Gastroesophageal sphincter (tissue), 4 donors: ENCODE results near the gene PDE6D. TPM values are rescaled to one million over a fixed set of nuclear protein-coding genes. Genes with fewer than 3 reads are reported as not detected.

Source experiments
- ATAC-seq: fragments of 150-250 bp; one replicate; pipeline ENCODE4 v1.9.1; 2016; ENCODE audit warnings: mild to moderate bottlenecking, moderate library complexity
- H3K27ac ChIP-seq, 4 donors: fragments of 200-600 bp; sonication (generic) in 3 of 4; 1 replicate in 3 of 4; 2 replicates in 1 of 4; pipeline ENCODE4 v1.5.1; 2016 to 2019
- H3K27me3 ChIP-seq: fragments of 200-600 bp; sonication (generic); one replicate; pipeline ENCODE4 v1.5.1; 2019
- H3K36me3 ChIP-seq, 2 donors: fragments of 200-600 bp; sonication (generic); one replicate each; pipeline ENCODE4 v1.5.1; 2019; ENCODE audit warnings: control low read depth in 1 of 2
- H3K4me1 ChIP-seq, 3 donors: fragments of 200-600 bp; sonication (generic); 1 replicate in 2 of 3; 2 replicates in 1 of 3; pipeline ENCODE4 v1.5.1; 2016 to 2019; ENCODE audit warnings: control low read depth in 2 of 3
- H3K4me3 ChIP-seq, 2 donors: fragments of 200-600 bp; sonication (generic); one replicate each; pipeline ENCODE4 v1.5.1; 2019; ENCODE audit warnings: mild to moderate bottlenecking in 1 of 2, moderate library complexity in 1 of 2
- H3K9me3 ChIP-seq, 3 donors: fragments of 200-600 bp; sonication (generic); one replicate each; pipeline ENCODE4 v1.5.1; 2017 to 2019; ENCODE audit warnings: control low read depth in 2 of 3
- CTCF ChIP-seq, 4 experiments: fragments of 200-600 bp in 2 of 4; fragments of 450-650 bp in 2 of 4; sonication (generic) in 1 of 4; IDR thresholded peaks; one replicate each; pipeline ENCODE4 v1.5.1; 2017 to 2019; ENCODE audit warnings: antibody characterized with exemption in 4 of 4, mild to moderate bottlenecking in 2 of 4, moderate library complexity in 2 of 4
- EP300 ChIP-seq: sonication (generic); formaldehyde crosslinking; IDR thresholded peaks from one replicate; pipeline ENCODE4 v1.6.1; 2017; ENCODE audit warnings: antibody characterized with exemption, mild to moderate bottlenecking
- POLR2A ChIP-seq, 2 donors: fragments of 450-650 bp; IDR thresholded peaks; one replicate each; pipeline ENCODE4 v1.6.1; 2017; ENCODE audit warnings: antibody characterized with exemption in 2 of 2, mild to moderate bottlenecking in 2 of 2, moderate library complexity in 1 of 2
- POLR2AphosphoS5 ChIP-seq: sonication (generic); formaldehyde crosslinking; IDR thresholded peaks from one replicate; pipeline ENCODE4 v1.6.1; 2017; ENCODE audit warnings: antibody characterized with exemption
- WGBS, 2 donors: methylation state at CpG; one replicate each; pipeline ENCODE4 v1.1.5; 2018; ENCODE audit warnings: low coverage in 1 of 2; 5-methylcytosine and 5-hydroxymethylcytosine counted together
- total RNA-seq, 4 donors: library from RNA; depleted of rRNA; stranded (reverse); fragments of >200 nt; gene quantifications; one replicate each; pipeline ENCODE4 v1.1.0, GENCODE V29; 2016

The PDE6D gene
- total RNA-seq, 4 donors from 2014 or later = 24.3 to 33.7 (median 28.7) TPM

- 89 to 95% methylated on average over 3 to 8 of the region's 8 CpGs for WGBS, 2 donors
- Histone ChIP-seq H3K9me3 (peaks cover 0 to 7% (median 0%) of the 10 kb centered on the region in 3 donors), H3K36me3 (peaks cover 0 to 23% of the 10 kb centered on the region in 2 donors), H3K27me3 (no peaks in the 10 kb centered on the region), H3K4me1 (no peaks in the 10 kb centered on the region), H3K27ac (no peak overlapping the region), H3K4me3 (no peak overlapping the region)
- no peak for ATAC-seq
- TF ChIP-seq POLR2A (IDR thresholded peaks at IDR 0.05) = no peak
- TF ChIP-seq EP300 = no peak
- no peak for TF ChIP-seq CTCF (IDR thresholded peaks at IDR 0.05)
- TF ChIP-seq POLR2AphosphoS5 = no peak
Observed at GRCh38 chr2:231816327-231817026, 35.4 kb upstream of the PDE6D start.

GRCh38 chr2:231810905-231811304, 29.8 kb upstream of the PDE6D start:
- TF ChIP-seq POLR2A (IDR thresholded peaks at IDR 0.05) = no peak
- TF ChIP-seq POLR2AphosphoS5 = no peak
- no peak for TF ChIP-seq EP300
- no peak for TF ChIP-seq CTCF (IDR thresholded peaks at IDR 0.05)
- Histone ChIP-seq H3K36me3 (peaks cover 0 to 78% of the 10 kb centered on the region in 2 donors), H3K9me3 (peaks cover 0 to 7% (median 0%) of the 10 kb centered on the region in 3 donors), H3K4me1 (no peaks in the 10 kb centered on the region), H3K27me3 (no peaks in the 10 kb centered on the region), H3K27ac (no peak overlapping the region), H3K4me3 (no peak overlapping the region)
- ATAC-seq = no peak

- no peaks in the 10 kb centered on the region for H3K9me3 ChIP-seq
- H3K27me3 ChIP-seq = no peaks in the 10 kb centered on the region
- H3K27ac ChIP-seq = no peak overlapping the region
- H3K4me1 ChIP-seq = no peaks in the 10 kb centered on the region
- 80 to 91% methylated on average over 2 of the region's 2 CpGs for WGBS, 2 donors
- TF ChIP-seq POLR2AphosphoS5 (no peak), POLR2A (IDR thresholded peaks at IDR 0.05) (no peak)
- H3K36me3 ChIP-seq = peaks cover 0 to 84% of the 10 kb centered on the region in 2 donors
- H3K4me3 ChIP-seq = no peak overlapping the region
- ATAC-seq = no peak
Observed at GRCh38 chr2:231807020-231807419, 25.9 kb upstream of the PDE6D start.

- TF ChIP-seq CTCF (IDR thresholded peaks at IDR 0.05) (no peak), POLR2AphosphoS5 (no peak)
- no peaks in the 10 kb centered on the region for H3K9me3 ChIP-seq
- ATAC-seq = no peak
- H3K4me1 ChIP-seq = no peaks in the 10 kb centered on the region
- no peaks in the 10 kb centered on the region for H3K27me3 ChIP-seq
- 85 to 92% methylated on average over 9 of the region's 9 CpGs for WGBS, 2 donors
- H3K27ac ChIP-seq = no peak overlapping the region
- no peak overlapping the region for H3K4me3 ChIP-seq
- peaks cover 0 to 86% of the 10 kb centered on the region in 2 donors for H3K36me3 ChIP-seq
Observed at GRCh38 chr2:231803501-231804138, 22.5 kb upstream of the PDE6D start.

GRCh38 chr2:231800493-231801091, 19.5 kb upstream of the PDE6D start:
- peak in 2 of 4 experiments; percentile 24 to 60 for TF ChIP-seq CTCF (IDR thresholded peaks at IDR 0.05)
- TF ChIP-seq POLR2AphosphoS5 = no peak
- H3K4me3 ChIP-seq = no peak overlapping the region
- ATAC-seq = no peak
- no peaks in the 10 kb centered on the region for H3K9me3 ChIP-seq
- WGBS, 2 donors = 37 to 43% methylated on average over 6 of the region's 6 CpGs
- H3K4me1 ChIP-seq = no peaks in the 10 kb centered on the region
- H3K36me3 ChIP-seq = peaks cover 0 to 86% of the 10 kb centered on the region in 2 donors
- H3K27ac ChIP-seq = no peak overlapping the region
- no peaks in the 10 kb centered on the region for H3K27me3 ChIP-seq
